Measurements from ENCODE around the gene OPCML. TPM values are rescaled to one million over a fixed set of nuclear protein-coding genes. Genes with fewer than 3 reads are reported as not detected.

The OPCML gene
- total RNA-seq, 1 donor from 2014 or later, result not detected

- no peak for TF ChIP-seq CTCF (IDR thresholded peaks at IDR 0.05)
- POLR2A ChIA-PET, result no interaction called here
- ATAC-seq (ENCODE audit: low read depth) (no peak), DNase-seq (no peak)
- intact Hi-C loops (cut with micrococcal nuclease), result no loop called here
- Mint-ChIP-seq H3K4me1 (no peaks in the 10 kb centered on the region), H3K36me3 (ENCODE audit: low read depth) (no peaks in the 10 kb centered on the region), H3K9me3 (no peaks in the 10 kb centered on the region), H3K4me3 (no peak overlapping the region), H3K27ac (no peak overlapping the region), H3K27me3 (no peaks in the 10 kb centered on the region)
- CTCF ChIA-PET, result no interaction called here
Measured at GRCh38 chr11:132423266-132423665, 1109.0 kb downstream of the OPCML start.

- DNase-seq (no peak), ATAC-seq (ENCODE audit: low read depth) (no peak)
- Mint-ChIP-seq H3K4me3 (no peak overlapping the region), H3K27ac (no peak overlapping the region), H3K9me3 (no peaks in the 10 kb centered on the region), H3K4me1 (no peaks in the 10 kb centered on the region), H3K27me3 (no peaks in the 10 kb centered on the region), H3K36me3 (ENCODE audit: low read depth) (no peaks in the 10 kb centered on the region)
- no peak for TF ChIP-seq CTCF (IDR thresholded peaks at IDR 0.05)
- intact Hi-C loops (cut with micrococcal nuclease), result no loop called here
- CTCF ChIA-PET, result no interaction called here
- POLR2A ChIA-PET, result no interaction called here
Measured at GRCh38 chr11:132422722-132423121, 1109.6 kb downstream of the OPCML start.

GRCh38 chr11:132421555-132421954, 1110.7 kb downstream of the OPCML start:
- no peaks in the 10 kb centered on the region for H3K4me1 Mint-ChIP-seq
- no peaks in the 10 kb centered on the region for H3K36me3 Mint-ChIP-seq (ENCODE audit: low read depth)
- no peak for DNase-seq
- no peaks in the 10 kb centered on the region for H3K27me3 Mint-ChIP-seq
- POLR2A ChIA-PET, result no interaction called here
- TF ChIP-seq CTCF (IDR thresholded peaks at IDR 0.05), result no peak
- no peaks in the 10 kb centered on the region for H3K9me3 Mint-ChIP-seq
- CTCF ChIA-PET, result no interaction called here
- no peak for ATAC-seq (ENCODE audit: low read depth)
- intact Hi-C loops (cut with micrococcal nuclease), result no loop called here
- no peak overlapping the region for H3K4me3 Mint-ChIP-seq
- no peak overlapping the region for H3K27ac Mint-ChIP-seq

GRCh38 chr11:132414451-132414850, 1117.8 kb downstream of the OPCML start:
- ATAC-seq (ENCODE audit: low read depth) (no peak), DNase-seq (no peak)
- no peak for TF ChIP-seq CTCF (IDR thresholded peaks at IDR 0.05)
- Mint-ChIP-seq H3K27me3 (no peaks in the 10 kb centered on the region), H3K4me1 (no peaks in the 10 kb centered on the region), H3K4me3 (no peak overlapping the region), H3K36me3 (ENCODE audit: low read depth) (no peaks in the 10 kb centered on the region), H3K27ac (no peak overlapping the region), H3K9me3 (no peaks in the 10 kb centered on the region)
- intact Hi-C loops (cut with micrococcal nuclease), result no loop called here
- CTCF ChIA-PET, result no interaction called here
- POLR2A ChIA-PET, result no interaction called here

- CTCF ChIA-PET, result no interaction called here
- no peak for ATAC-seq (ENCODE audit: low read depth)
Measured at GRCh38 chr11:132410383-132410782, 1121.9 kb downstream of the OPCML start.

More at GRCh38 chr11:132410383-132410782, 1121.9 kb downstream of the OPCML start:
- intact Hi-C loops (cut with micrococcal nuclease), result no loop called here
- H3K4me1 Mint-ChIP-seq, result no peaks in the 10 kb centered on the region
- H3K27ac Mint-ChIP-seq, result no peak overlapping the region
- H3K4me3 Mint-ChIP-seq, result no peak overlapping the region
- DNase-seq, result no peak
- POLR2A ChIA-PET, result no interaction called here
- no peaks in the 10 kb centered on the region for H3K9me3 Mint-ChIP-seq
- H3K27me3 Mint-ChIP-seq, result no peaks in the 10 kb centered on the region
- no peak for TF ChIP-seq CTCF (IDR thresholded peaks at IDR 0.05)
- H3K36me3 Mint-ChIP-seq (ENCODE audit: low read depth), result no peaks in the 10 kb centered on the region

Data from activated B cell treated with CpG ODN at 0.5 μM for 24 hours (primary cell).